ENCODE results near the gene BPGM.

Gene BPGM

DNA sequence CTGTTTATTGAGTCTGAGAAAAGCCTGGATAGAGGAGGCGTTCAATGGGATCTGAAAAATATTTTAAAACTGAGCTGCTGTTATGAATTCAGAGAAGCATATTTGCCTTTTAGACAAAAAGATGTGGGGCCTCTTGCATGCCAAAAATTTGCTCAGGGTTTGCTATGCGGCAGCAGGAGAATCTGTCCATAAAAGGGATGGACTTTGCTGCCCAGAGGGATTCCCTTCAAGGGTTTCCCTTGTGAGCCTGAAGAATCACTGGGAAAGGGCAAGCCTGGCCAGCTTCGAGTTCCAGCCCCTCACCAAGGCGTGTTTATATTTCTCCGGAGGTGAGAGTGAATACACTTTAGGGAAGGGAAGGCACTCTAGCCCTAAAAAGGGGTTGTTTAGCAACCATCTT, 77.2 kb downstream of the BPGM start:
- no peak for DNase-seq

- peak in 1 of 2 experiments; percentile 7 for DNase-seq
These were observed 78.0 kb downstream of the BPGM start for GRCh38 chr7:134724606-134725005.

GRCh38 chr7:134726581-134726980, 79.9 kb downstream of the BPGM start:
- DNase-seq = no peak

DNA sequence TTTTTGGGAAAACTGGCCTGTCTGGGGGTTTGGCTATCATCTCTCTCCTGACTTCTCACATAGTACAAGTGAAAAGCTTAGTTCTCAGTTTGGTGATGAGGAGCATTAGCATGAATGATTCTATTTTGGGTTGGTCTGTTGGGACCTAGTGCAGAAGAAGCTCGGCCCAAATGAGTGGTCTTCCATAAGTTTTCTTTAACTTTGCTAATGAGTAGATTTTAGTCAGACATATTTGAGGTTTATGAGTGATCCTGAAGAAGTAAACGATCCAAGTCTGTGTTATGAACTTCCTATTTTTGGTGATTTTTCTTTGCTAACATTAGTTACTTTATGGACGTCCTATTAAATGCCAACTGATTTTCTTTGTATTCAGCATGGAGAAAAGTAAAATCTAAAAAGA, 81.1 kb downstream of the BPGM start:
- no peak for DNase-seq
